HG02885 (cell line): ENCODE data around the gene DDN.

Experiments used
- ATAC-seq: cut with Tn5 transposase; IDR thresholded peaks from one replicate; pipeline ENCODE4 v1.9.1; 2021; ENCODE audit warnings: mild to moderate bottlenecking; ENCODE audit not compliant: unreplicated experiment, poor library complexity

Gene DDN

DNA sequence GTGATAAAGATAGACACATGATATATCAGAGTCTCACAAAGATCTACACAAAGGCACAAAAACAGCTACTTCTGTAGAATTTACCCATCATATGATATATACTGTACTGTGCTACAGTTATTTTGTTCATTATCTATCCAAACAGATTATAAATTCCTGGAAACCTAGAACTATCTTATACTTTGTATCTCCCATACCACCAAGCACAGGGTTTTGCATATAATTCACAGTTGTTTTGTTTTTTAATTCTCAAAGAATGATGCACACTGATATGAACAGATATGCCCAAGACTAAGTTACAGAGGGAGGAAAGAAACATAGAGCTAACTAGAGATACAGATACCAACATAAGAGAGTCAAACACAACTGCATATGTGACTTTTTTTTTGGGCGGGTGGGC is 16.0 kb upstream of the DDN start:
- no peak for ATAC-seq

GRCh38 chr12:49014547-49014946 is 15.4 kb upstream of the DDN start:
- no peak for ATAC-seq

GRCh38 chr12:49013428-49013827 is 14.3 kb upstream of the DDN start:
- ATAC-seq = no peak

DNA sequence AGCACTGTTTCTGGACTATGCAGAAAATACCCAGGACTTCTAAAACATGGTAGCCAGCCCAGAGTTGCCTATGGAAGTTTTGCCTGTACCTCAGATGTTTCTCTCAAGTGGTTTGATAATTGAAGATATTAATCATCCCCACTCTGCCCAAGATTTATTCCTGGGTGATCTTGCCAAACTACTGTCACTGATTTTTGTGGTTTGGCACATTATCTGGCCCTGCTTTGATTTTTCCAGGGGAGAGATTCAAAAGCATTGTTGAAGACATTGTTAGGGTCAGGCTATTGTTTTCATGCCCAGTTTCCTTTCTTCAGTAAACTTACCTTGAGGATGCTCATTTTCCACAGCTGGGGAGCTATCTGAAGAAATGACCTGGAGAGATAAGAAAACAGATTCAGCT is 13.6 kb upstream of the DDN start:
- no peak for ATAC-seq

DNA sequence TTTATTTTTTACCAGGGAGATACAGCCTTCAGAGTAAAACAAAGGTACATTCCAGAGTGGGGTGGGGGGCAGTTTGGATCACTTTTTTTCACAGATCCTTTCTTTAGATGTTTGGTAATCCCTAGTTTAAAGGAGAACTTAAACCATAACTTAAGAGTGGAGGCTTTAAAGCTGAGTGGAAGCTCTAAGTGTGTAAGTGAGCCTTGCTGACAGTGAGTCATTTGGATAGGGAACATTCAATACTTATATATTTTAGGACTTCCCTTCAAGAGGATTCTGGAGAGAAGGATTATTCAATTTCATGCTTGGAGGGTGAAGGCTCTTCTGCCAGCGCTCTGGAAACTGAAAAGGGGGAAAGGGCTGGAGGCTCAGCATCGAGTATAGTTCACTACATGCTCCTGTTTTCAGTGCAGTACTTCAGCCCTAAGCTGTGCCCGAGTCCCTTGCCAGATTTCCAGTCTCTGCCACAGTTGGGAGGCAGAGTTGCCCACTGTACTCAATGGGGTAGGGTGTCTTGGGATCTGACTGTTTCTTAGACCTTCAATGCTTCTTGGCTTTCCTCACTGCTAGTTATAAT is 11.0 kb upstream of the DDN start:
- no peak for ATAC-seq

- no peak for ATAC-seq
Observed at GRCh38 chr12:49008943-49009342, 9.8 kb upstream of the DDN start.

DNA sequence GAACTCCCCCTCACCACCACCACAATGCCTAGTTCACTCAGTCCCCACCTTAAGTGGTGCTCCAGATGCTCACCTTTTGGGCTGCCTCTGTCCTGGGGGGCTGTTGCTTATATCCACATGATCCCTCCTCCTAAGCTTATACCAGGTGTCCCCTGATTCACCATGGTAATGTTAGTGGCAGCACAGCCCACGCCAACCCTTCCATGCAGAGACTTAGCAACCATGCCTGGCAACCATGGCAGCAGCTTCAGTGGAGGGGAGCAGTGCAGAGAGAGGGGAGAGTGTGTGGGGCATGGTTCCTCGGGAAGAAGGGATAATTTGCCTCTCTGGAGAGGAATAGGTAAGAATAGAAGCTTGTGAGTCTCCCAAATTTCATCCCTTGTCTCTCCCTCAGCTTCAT is 1.2 kb upstream of the DDN start:
- no peak for ATAC-seq

- peak; percentile 13 for ATAC-seq
Observed at GRCh38 chr12:48998497-48999353, 450 bp downstream of the DDN start.

- ATAC-seq = peak; percentile 41
Observed at GRCh38 chr12:48997719-48998496, 1.3 kb downstream of the DDN start.

DNA sequence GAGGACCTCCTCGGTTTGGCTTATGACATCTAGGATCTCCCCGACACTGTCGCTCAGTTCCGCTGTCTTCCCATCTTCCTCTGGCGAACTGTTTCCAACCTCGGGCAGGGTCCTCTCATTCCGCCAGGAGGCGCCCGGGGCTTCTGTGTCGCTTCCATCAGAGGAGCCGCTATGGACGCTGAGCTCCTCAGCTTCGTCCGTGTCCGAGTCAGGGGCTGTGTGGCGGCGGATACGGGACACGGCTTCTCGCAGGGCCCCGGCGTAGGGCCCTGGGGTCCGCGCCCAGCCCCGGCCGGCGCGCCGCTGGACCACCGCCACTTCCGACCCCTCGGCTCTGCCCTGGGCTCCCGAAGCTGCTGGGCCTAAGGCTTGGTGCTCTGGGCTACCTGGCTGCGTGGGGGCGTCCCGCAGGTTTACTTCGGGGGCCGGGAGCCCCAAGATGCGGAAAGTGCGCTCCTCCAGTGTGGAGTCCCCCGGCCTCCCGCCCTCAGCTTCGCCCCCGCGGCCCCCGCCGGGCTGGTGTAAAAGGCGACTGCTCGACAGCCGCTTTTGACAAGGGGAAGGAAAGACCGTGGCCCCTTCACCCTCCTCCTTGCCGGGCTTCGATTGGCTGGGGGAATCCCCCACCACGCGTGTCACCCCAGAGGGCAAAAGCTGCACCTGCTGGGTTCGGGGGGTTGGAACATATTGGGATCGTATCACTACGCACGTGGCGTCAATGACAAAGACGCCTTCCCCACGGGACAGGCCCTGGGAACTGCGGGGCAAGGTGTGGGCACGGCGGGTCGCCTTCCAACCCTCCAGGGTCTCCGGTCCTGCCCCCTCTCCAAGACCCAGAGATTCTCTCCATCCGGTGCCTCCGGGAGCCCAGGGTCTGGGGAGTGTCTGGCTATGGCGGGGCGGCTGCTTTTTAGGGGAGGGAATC is 2.1 kb downstream of the DDN start:
- peak; percentile 37 for ATAC-seq

- ATAC-seq = peak; percentile 33
Observed at GRCh38 chr12:48995086-48995879, 3.9 kb downstream of the DDN start.

DNA sequence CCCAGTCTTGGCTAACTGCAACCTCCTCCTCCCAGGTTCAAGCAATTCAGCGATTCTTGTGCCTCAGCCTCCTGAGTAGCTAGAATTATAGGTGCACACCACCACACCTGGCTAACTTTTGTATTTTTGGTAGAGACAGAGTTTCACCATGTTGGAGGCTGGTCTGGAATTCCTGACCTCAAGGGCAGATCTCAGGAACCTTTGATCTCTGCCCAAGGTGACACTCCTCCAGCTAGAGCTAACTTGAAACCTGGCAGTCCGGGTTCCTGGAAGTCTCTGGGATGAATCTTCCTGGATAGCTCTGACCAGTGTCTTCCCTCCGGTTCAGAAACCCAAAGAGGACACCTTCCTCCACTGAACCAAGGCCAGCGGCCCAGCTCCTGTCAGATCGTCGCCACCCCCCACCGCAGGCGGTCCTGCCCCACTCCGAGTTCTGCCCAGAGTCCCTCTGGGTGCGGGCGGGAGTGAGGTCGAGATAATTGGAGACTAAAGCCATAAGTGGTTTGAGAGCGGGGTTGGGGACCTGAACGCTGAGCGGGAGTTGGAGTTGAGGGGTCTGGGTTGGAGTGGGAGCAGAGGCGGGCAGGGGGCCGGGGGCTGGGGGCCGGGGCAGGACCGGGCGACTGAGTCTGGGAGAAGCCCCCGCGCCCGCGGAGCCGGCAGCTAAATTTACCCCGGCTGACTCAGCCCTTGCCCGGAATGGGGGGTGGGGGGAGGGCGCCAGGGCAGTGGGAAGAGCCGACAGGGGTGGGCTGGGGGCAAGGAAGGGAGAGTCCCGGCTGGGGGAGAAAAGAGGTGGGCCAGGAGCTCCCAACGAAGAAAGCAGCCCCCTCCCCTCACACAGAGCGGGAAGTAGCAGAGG is 4.7 kb downstream of the DDN start:
- no peak for ATAC-seq

GRCh38 chr12:48993787-48994186 is 5.4 kb downstream of the DDN start:
- ATAC-seq = no peak

DNA sequence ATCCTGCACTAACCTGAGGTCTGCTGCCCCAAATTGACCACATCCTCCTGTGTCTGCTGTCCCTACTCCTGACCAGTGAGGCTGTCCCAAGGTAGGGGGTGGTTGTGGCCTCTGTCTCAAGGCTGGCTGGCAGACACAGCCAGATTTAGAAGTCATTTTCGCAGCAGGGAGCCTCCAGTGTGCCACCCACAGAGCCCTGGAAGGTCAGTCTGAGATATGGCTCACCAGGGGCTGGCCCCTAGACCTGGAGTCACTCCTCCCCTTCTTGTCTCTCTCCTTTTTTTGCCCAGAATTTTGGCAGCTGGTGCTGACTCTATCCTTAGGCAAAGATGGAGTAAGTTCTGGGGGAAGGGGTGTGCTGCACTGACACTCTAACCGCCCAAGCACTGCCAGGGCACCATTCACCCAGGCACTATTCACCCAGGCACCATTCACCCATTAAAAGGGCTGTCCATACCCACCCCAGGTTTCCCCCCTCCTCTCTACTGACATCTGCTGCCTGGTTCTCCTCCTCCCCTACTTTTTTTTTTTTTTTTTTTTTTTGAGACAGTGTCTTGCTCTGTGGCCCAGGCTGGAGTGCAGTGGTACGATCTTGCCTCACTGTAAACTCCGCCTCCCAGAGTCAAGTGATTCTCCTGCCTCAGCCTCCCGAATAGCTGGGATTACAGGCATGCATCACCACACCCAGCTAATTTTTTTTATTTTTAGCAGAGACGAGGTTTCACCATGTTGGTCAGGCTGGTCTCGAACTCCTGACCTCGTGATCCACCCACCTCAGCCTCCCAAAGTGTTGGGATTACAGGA is 7.7 kb downstream of the DDN start:
- no peak for ATAC-seq

- ATAC-seq = no peak
Observed at GRCh38 chr12:48990552-48990951, 8.6 kb downstream of the DDN start.

GRCh38 chr12:48988030-48988649 is 11.0 kb downstream of the DDN start:
- ATAC-seq = no peak

DNA sequence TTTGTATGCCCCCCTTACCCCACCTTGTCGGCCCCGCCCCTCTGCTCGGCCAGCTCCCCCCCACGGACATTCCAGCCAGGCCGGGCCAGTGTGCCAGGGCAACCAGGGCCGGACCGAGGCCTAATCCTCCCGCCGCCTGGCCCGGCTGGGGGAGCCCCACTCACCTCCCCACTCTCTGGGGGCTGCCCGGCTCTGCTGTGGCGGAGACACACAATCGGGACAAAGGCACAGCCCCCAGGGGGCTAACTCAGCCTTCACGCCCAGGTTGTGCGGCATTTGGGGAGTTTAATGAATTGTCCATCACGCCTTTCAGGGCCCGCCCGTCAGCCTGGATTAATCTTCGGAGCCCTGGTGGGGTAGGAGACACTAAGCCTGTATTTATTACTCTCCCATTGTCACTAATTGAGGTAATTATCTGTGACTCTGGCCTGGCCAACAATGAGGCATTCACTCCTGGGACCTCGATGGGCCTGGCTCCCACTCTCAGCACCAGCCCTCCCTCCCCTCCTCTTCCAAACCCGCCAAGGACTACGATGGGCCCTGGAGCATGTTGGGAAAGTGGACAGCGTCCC is 12.4 kb downstream of the DDN start:
- no peak for ATAC-seq
